ENCODE results near the gene BIK. TPM values are rescaled to one million over a fixed set of nuclear protein-coding genes. Genes with fewer than 3 reads are reported as not detected.

Gene BIK
- total RNA-seq, 1 donor from 2014 or later, result 0.46 TPM

Other genes with a start within 250 kb of the BIK start
- gene PACSIN2, start 95.6 kb upstream of the BIK start, total RNA-seq, result 62.1 and 67.5 TPM in 2 replicates
- 9.0 and 13.5 TPM in 2 replicates for gene TTLL1, start 21.4 kb upstream of the BIK start, total RNA-seq
- gene MCAT, start 32.6 kb downstream of the BIK start, total RNA-seq, result 13.4 and 16.2 TPM in 2 replicates
- 207 and 342 TPM in 2 replicates for gene TSPO, start 40.8 kb downstream of the BIK start, total RNA-seq
- 37.3 and 45.2 TPM in 2 replicates for gene TTLL12, start 76.4 kb downstream of the BIK start, total RNA-seq
- gene SCUBE1, start 232.6 kb downstream of the BIK start, total RNA-seq, result not detected in 2 replicates

Data from pulmonary artery endothelial cell (primary cell).